RWPE2 (cell line): ENCODE results near the gene BDH1.
A peak's percentile ranks its signal among the peaks of the same experiment; 100 is the strongest.
"Not testable (repeated sequence)": the region's sequence is repeated elsewhere in the genome, so short reads cannot be mapped to it uniquely, and the experiment has no call there.

Experiments used
- ATAC-seq: fragments of 200-7000 bp; cut with Tn5 transposase; 3 replicates; pipeline ENCODE4 v1.9.1; 2021; ENCODE audit warnings: low read depth
- DNase-seq: peaks from one replicate; pipeline ENCODE4 v3.0.0-alpha.2; 2020; ENCODE audit warnings: low spot score
- H3K27ac ChIP-seq: fragments of 450-650 bp; 2 replicates; pipeline ENCODE4 v1.5.1; 2017; ENCODE audit warnings: mild to moderate bottlenecking; ENCODE audit not compliant: poor library complexity, severe bottlenecking
- H3K27me3 ChIP-seq: fragments of 250-450 bp; sonication (Bioruptor Pico); 2 replicates; pipeline ENCODE4 v1.5.1; 2021; ENCODE audit warnings: mild to moderate bottlenecking, moderate library complexity; ENCODE audit not compliant: insufficient read depth, poor library complexity, severe bottlenecking
- H3K36me3 ChIP-seq: fragments of 250-450 bp; sonication (Bioruptor Pico); 2 replicates; pipeline ENCODE4 v1.5.1; 2020; ENCODE audit warnings: low read depth, mild to moderate bottlenecking, moderate library complexity
- H3K4me1 ChIP-seq: fragments of 250-450 bp; sonication (Bioruptor Pico); 2 replicates; pipeline ENCODE4 v1.5.1; 2021; ENCODE audit warnings: mild to moderate bottlenecking, moderate library complexity; ENCODE audit not compliant: insufficient read depth, poor library complexity, severe bottlenecking
- H3K4me3 ChIP-seq: fragments of 250-450 bp; sonication (Bioruptor Pico); 2 replicates; pipeline ENCODE4 v1.5.1; 2021; ENCODE audit warnings: mild to moderate bottlenecking, moderate library complexity; ENCODE audit not compliant: severe bottlenecking
- H3K9me3 ChIP-seq: fragments of 250-450 bp; sonication (Bioruptor Pico); 2 replicates; pipeline ENCODE4 v1.5.1; 2021; ENCODE audit warnings: mild to moderate bottlenecking, moderate library complexity; ENCODE audit not compliant: severe bottlenecking
- TF ChIP-seq, protein P1 (sequence below): fragments of 450-650 bp; IDR thresholded peaks from one replicate; pipeline ENCODE4 v1.5.1; 2017; ENCODE audit warnings: mild to moderate bottlenecking, moderate library complexity; ENCODE audit not compliant: poor library complexity, severe bottlenecking

BDH1 gene

GRCh38 chr3:197484204-197484901 lies 71.4 kb downstream of the BDH1 start:
- no peak overlapping the region for H3K27ac ChIP-seq
- H3K36me3 ChIP-seq = no peaks in the 10 kb centered on the region
- no peaks in the 10 kb centered on the region for H3K9me3 ChIP-seq
- DNase-seq (no peak), ATAC-seq (no peak)
- peaks cover 34% of the 10 kb centered on the region for H3K4me1 ChIP-seq
- H3K27me3 ChIP-seq = no peaks in the 10 kb centered on the region
- TF ChIP-seq, protein P1, sequence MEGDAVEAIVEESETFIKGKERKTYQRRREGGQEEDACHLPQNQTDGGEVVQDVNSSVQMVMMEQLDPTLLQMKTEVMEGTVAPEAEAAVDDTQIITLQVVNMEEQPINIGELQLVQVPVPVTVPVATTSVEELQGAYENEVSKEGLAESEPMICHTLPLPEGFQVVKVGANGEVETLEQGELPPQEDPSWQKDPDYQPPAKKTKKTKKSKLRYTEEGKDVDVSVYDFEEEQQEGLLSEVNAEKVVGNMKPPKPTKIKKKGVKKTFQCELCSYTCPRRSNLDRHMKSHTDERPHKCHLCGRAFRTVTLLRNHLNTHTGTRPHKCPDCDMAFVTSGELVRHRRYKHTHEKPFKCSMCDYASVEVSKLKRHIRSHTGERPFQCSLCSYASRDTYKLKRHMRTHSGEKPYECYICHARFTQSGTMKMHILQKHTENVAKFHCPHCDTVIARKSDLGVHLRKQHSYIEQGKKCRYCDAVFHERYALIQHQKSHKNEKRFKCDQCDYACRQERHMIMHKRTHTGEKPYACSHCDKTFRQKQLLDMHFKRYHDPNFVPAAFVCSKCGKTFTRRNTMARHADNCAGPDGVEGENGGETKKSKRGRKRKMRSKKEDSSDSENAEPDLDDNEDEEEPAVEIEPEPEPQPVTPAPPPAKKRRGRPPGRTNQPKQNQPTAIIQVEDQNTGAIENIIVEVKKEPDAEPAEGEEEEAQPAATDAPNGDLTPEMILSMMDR = no peak
- no peak overlapping the region for H3K4me3 ChIP-seq

- TF ChIP-seq, protein P1 = no peak
- Histone ChIP-seq H3K4me3 (no peak overlapping the region), H3K27ac (no peak overlapping the region), H3K27me3 (no peaks in the 10 kb centered on the region), H3K4me1 (peaks cover 19% of the 10 kb centered on the region), H3K36me3 (no peaks in the 10 kb centered on the region), H3K9me3 (no peaks in the 10 kb centered on the region)
- ATAC-seq = no peak
- DNase-seq = no peak
Measured at GRCh38 chr3:197482001-197482400, 73.8 kb downstream of the BDH1 start.

DNA sequence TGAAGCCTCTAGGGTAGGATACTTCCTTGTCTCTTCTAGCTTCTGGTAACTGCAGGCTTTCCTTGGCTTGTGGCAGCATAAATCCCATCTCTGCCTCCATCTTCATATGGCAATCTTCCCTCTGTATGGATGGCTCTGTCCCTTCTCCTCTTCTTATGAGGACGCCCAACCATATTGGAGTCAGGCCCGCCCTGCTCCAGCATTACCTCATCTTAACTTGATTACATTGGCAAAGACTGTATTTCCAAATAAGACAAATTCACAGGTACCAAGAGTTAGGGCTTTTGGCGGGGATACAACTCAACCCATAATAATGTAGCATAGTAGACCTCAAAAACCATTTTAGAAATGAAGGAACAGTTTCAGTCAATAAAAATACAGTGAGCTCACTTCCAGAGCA lies 75.4 kb downstream of the BDH1 start:
- TF ChIP-seq, protein P1 = no peak
- peaks cover 13% of the 10 kb centered on the region for H3K4me1 ChIP-seq
- no peak overlapping the region for H3K4me3 ChIP-seq
- ATAC-seq (no peak), DNase-seq (no peak)
- H3K9me3 ChIP-seq = no peaks in the 10 kb centered on the region
- no peaks in the 10 kb centered on the region for H3K27me3 ChIP-seq
- no peak overlapping the region for H3K27ac ChIP-seq
- H3K36me3 ChIP-seq = no peaks in the 10 kb centered on the region

GRCh38 chr3:197478746-197479668 lies 76.8 kb downstream of the BDH1 start:
- no peak overlapping the region for H3K4me3 ChIP-seq
- DNase-seq = no peak
- no peaks in the 10 kb centered on the region for H3K27me3 ChIP-seq
- no peaks in the 10 kb centered on the region for H3K9me3 ChIP-seq
- ATAC-seq = peak; percentile 89
- peak overlapping the region; percentile 24 for H3K27ac ChIP-seq
- peaks cover 13% of the 10 kb centered on the region for H3K4me1 ChIP-seq
- no peaks in the 10 kb centered on the region for H3K36me3 ChIP-seq
- TF ChIP-seq, protein P1 = no peak

GRCh38 chr3:197477816-197478215 lies 78.0 kb downstream of the BDH1 start:
- DNase-seq, H3K4me3 ChIP-seq, H3K4me1 ChIP-seq, ATAC-seq, H3K9me3 ChIP-seq, H3K36me3 ChIP-seq, H3K27ac ChIP-seq, H3K27me3 ChIP-seq: not testable (repeated sequence)
